SU-DHL-6 (cell line): ENCODE data around the gene ST3GAL6.

Experiments
- CTCF ChIP-seq: fragments of 200-600 bp; sonication (generic); IDR thresholded peaks from one replicate; pipeline ENCODE4 v1.5.1; 2017; ENCODE audit warnings: antibody characterized with exemption, mild to moderate bottlenecking, low read length, moderate library complexity; ENCODE audit not compliant: insufficient read depth, poor library complexity, severe bottlenecking
- EZH2phosphoT487 ChIP-seq: fragments of 200-600 bp; sonication (generic), shearing (Covaris generic); conservative IDR thresholded peaks from 2 replicates; pipeline ENCODE4 v1.6.1; 2018; ENCODE audit warnings: mild to moderate bottlenecking, antibody characterized with exemption, low read length, moderate library complexity, mixed read lengths

- TF ChIP-seq CTCF (no peak), EZH2phosphoT487 (no peak)
Measured at GRCh38 chr3:98782824-98783500, 19.8 kb downstream of the ST3GAL6 start.
